ENCODE measurements around the gene FARS2. TPM values are rescaled to one million over a fixed set of nuclear protein-coding genes. Genes with fewer than 3 reads are reported as not detected.

Gene FARS2
- total RNA-seq, 2 experiments from 2014 or later: 15.7 to 18.5 TPM

DNA sequence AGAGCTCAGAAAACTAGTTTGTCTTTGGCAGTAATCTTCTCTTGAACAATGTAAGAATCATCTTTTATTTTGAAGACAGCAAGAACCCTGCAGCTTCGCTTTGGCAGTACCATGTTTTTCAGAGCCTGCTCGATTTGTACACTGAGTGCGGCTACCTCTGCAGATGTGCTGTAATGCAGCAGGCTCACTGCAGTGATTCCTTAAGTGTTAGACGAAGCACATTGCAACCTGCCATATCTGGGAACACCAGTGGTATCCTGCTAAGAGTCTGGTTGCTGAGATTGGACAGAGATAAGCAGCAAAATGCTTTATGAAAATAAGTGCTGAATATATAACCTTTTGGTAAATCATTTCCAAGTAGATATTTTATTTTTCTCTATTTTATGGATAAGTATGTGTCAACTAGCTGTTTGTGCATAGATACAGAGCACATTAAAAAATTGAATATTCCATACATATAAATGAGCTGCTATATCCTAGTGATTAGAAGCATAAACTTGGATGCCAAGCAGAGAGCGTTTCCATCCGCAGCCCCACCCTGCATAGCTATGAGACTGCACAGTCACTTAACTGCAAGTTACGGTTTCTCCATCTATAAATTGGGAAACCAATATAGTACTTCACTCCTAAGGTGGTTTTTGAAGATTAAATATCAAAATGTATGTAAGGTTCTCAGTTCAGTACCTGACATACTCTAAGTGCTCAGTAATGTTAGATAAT, 328.3 kb downstream of the FARS2 start:
- POLR2A ChIA-PET: interaction anchor here (0.6 kb wide), 1 partner anchor 319 kb away, joined by 3 read pairs; no protein-coding TSS in a partner anchor
- H3K27ac Mint-ChIP-seq: no peak overlapping the region
- H3K27me3 Mint-ChIP-seq: no peaks in the 10 kb centered on the region
- intact Hi-C loops (cut with micrococcal nuclease): no loop called here
- H3K4me1 Mint-ChIP-seq (ENCODE audit: low read depth): peaks cover 2% of the 10 kb centered on the region
- DNase-seq (no peak), ATAC-seq (no peak)
- H3K9me3 Mint-ChIP-seq: peaks cover 7% of the 10 kb centered on the region
- H3K36me3 Mint-ChIP-seq (ENCODE audit: low read depth): peaks cover 5% of the 10 kb centered on the region
- no peak for TF ChIP-seq CTCF (IDR thresholded peaks at IDR 0.05)
- H3K4me3 Mint-ChIP-seq: no peak overlapping the region
- CTCF ChIA-PET: no interaction called here

- H3K4me3 Mint-ChIP-seq: no peak overlapping the region
- H3K36me3 Mint-ChIP-seq (ENCODE audit: low read depth): peaks cover 5% of the 10 kb centered on the region
- H3K4me1 Mint-ChIP-seq (ENCODE audit: low read depth): peaks cover 2% of the 10 kb centered on the region
- H3K27me3 Mint-ChIP-seq: no peaks in the 10 kb centered on the region
- peaks cover 7% of the 10 kb centered on the region for H3K9me3 Mint-ChIP-seq
- no peak for DNase-seq
- ChIA-PET CTCF (no interaction called here), POLR2A (interaction anchor here (0.6 kb wide), 1 partner anchor 319 kb away, joined by 3 read pairs; no protein-coding TSS in a partner anchor)
- intact Hi-C loops (cut with micrococcal nuclease): no loop called here
- ATAC-seq: no peak
- no peak for TF ChIP-seq CTCF (IDR thresholded peaks at IDR 0.05)
- H3K27ac Mint-ChIP-seq: no peak overlapping the region
Observed at GRCh38 chr6:5590187-5590586, 328.9 kb downstream of the FARS2 start.

GRCh38 chr6:5592886-5593519, 331.7 kb downstream of the FARS2 start:
- H3K27ac Mint-ChIP-seq: no peak overlapping the region
- intact Hi-C loops (cut with micrococcal nuclease): no loop called here
- POLR2A ChIA-PET: no interaction called here

DNA sequence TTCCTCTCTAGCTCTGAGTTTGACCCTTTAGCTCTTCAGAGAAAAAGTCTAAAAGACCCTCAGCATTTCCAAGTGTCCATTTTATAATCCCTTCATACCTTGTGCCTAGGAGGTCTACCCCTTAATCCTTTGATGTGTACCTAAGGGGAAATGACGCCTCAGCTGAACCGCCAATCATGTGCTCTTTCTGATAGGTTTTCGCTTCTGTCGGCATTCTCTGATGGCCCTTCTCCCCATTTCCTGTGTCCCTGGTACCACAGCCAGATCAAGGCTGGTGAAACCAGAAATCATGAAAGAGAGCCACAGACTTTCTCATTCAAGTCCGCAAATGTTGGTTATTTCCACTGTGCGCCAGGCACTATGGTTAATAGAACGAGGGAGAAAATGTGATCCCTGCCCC, 333.9 kb downstream of the FARS2 start:
- Mint-ChIP-seq H3K27ac (no peak overlapping the region), H3K36me3 (ENCODE audit: low read depth) (no peaks in the 10 kb centered on the region), H3K27me3 (no peaks in the 10 kb centered on the region), H3K4me1 (ENCODE audit: low read depth) (no peaks in the 10 kb centered on the region), H3K9me3 (no peaks in the 10 kb centered on the region), H3K4me3 (no peak overlapping the region)
- ChIA-PET CTCF (interaction anchor here (0.7 to 0.8 kb wide), 2 partner anchors 76 to 122 kb away, joined by 3 read pairs; no protein-coding TSS in a partner anchor), POLR2A (no interaction called here)
- DNase-seq (no peak), ATAC-seq (no peak)
- intact Hi-C loops (cut with micrococcal nuclease): no loop called here
- no peak for TF ChIP-seq CTCF (IDR thresholded peaks at IDR 0.05)

More at GRCh38 chr6:5592886-5593519, 331.7 kb downstream of the FARS2 start:
- ATAC-seq (no peak), DNase-seq (no peak)
- no peaks in the 10 kb centered on the region for H3K27me3 Mint-ChIP-seq
- no peaks in the 10 kb centered on the region for H3K36me3 Mint-ChIP-seq (ENCODE audit: low read depth)
- peaks cover under 1% of the 10 kb centered on the region for H3K4me1 Mint-ChIP-seq (ENCODE audit: low read depth)
- H3K9me3 Mint-ChIP-seq: no peaks in the 10 kb centered on the region
- H3K4me3 Mint-ChIP-seq: no peak overlapping the region
- no peak for TF ChIP-seq CTCF (IDR thresholded peaks at IDR 0.05)
- CTCF ChIA-PET: no interaction called here

DNA sequence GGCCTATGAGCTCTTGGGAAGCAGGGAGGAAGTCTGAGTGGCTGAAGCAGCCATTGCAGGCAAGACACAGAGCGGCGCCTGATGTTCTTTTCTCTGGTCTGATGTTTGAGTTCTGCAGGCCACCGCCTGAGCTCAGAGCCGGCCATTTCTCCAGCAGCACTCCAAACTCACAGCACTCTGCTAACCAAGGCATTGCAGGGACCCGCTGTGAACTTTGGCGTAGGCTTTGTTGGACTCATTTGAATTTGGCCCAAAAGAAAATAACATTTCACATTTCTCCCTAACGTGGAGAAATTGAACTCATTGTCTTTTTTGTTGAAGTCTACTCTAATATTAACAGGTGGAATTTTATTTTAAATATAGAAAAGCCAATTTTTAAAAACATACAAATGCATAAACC, 336.1 kb downstream of the FARS2 start:
- intact Hi-C loops (cut with micrococcal nuclease): no loop called here
- POLR2A ChIA-PET: no interaction called here
- CTCF ChIA-PET: no interaction called here
- TF ChIP-seq CTCF (IDR thresholded peaks at IDR 0.05): no peak
- H3K4me3 Mint-ChIP-seq: no peak overlapping the region
- no peak for ATAC-seq
- H3K4me1 Mint-ChIP-seq (ENCODE audit: low read depth): no peaks in the 10 kb centered on the region
- no peak for DNase-seq
- H3K9me3 Mint-ChIP-seq: no peaks in the 10 kb centered on the region
- H3K27me3 Mint-ChIP-seq: no peaks in the 10 kb centered on the region
- H3K27ac Mint-ChIP-seq: no peak overlapping the region
- H3K36me3 Mint-ChIP-seq (ENCODE audit: low read depth): no peaks in the 10 kb centered on the region

All from activated CD8-positive, alpha-beta T cell treated with anti-CD3 and anti-CD28 coated beads for 36 hours (primary cell).